HG03175 (cell line): ENCODE measurements around the gene C5orf52.
"Not testable (repeated sequence)": the region's sequence is repeated elsewhere in the genome, so short reads cannot be mapped to it uniquely, and the experiment has no call there.

ENCODE experiments used
- ATAC-seq: cut with Tn5 transposase; IDR thresholded peaks from one replicate; pipeline ENCODE4 v1.9.1; 2021; ENCODE audit warnings: mild to moderate bottlenecking, moderate library complexity; ENCODE audit not compliant: unreplicated experiment

C5orf52 gene

GRCh38 chr5:157674351-157674750, 3.0 kb downstream of the C5orf52 start:
- ATAC-seq = not testable (repeated sequence)

- ATAC-seq = no peak
Measured at GRCh38 chr5:157677931-157678330, 6.6 kb downstream of the C5orf52 start.

- no peak for ATAC-seq
Measured at GRCh38 chr5:157679801-157680200, 8.5 kb downstream of the C5orf52 start.

GRCh38 chr5:157680239-157680638, 8.9 kb downstream of the C5orf52 start:
- no peak for ATAC-seq

- ATAC-seq = no peak
Measured at GRCh38 chr5:157681048-157681447, 9.7 kb downstream of the C5orf52 start.

- ATAC-seq = no peak
Measured at GRCh38 chr5:157682257-157682656, 10.9 kb downstream of the C5orf52 start.

- ATAC-seq = not testable (repeated sequence)
Measured at GRCh38 chr5:157686276-157687197, 15.2 kb downstream of the C5orf52 start.

- ATAC-seq = no peak
Measured at GRCh38 chr5:157687198-157687554, 15.8 kb downstream of the C5orf52 start.

GRCh38 chr5:157689942-157690689, 18.8 kb downstream of the C5orf52 start:
- ATAC-seq = no peak

GRCh38 chr5:157690690-157691433, 19.5 kb downstream of the C5orf52 start:
- ATAC-seq = no peak

GRCh38 chr5:157693816-157694215, 22.5 kb downstream of the C5orf52 start:
- ATAC-seq = not testable (repeated sequence)

GRCh38 chr5:157696154-157696553, 24.8 kb downstream of the C5orf52 start:
- not testable (repeated sequence) for ATAC-seq

GRCh38 chr5:157698674-157699073, 27.3 kb downstream of the C5orf52 start:
- ATAC-seq = not testable (repeated sequence)

- no peak for ATAC-seq
Measured at GRCh38 chr5:157703736-157704135, 32.4 kb downstream of the C5orf52 start.

GRCh38 chr5:157708866-157709265, 37.5 kb downstream of the C5orf52 start:
- no peak for ATAC-seq

GRCh38 chr5:157709346-157709745, 38.0 kb downstream of the C5orf52 start:
- ATAC-seq = no peak

GRCh38 chr5:157710431-157710830, 39.1 kb downstream of the C5orf52 start:
- no peak for ATAC-seq

- ATAC-seq = no peak
Measured at GRCh38 chr5:157710882-157711281, 39.5 kb downstream of the C5orf52 start.

GRCh38 chr5:157713830-157714595, 42.7 kb downstream of the C5orf52 start:
- ATAC-seq = no peak

GRCh38 chr5:157714596-157714864, 43.2 kb downstream of the C5orf52 start:
- ATAC-seq = no peak

GRCh38 chr5:157718519-157718918, 47.2 kb downstream of the C5orf52 start:
- peak; percentile 67 for ATAC-seq
